Gastrocnemius medialis (tissue), 4 donors: ENCODE data around the gene MIX23. TPM values are rescaled to one million over a fixed set of nuclear protein-coding genes. Genes with fewer than 3 reads are reported as not detected.

Source experiments
- ATAC-seq, 2 donors: fragments of 150-250 bp; one replicate each; pipeline ENCODE4 v1.9.1; 2016
- DNase-seq, 2 donors: peaks; one replicate each; pipeline ENCODE4 v3.0.0-alpha.2; 2019
- H3K27ac ChIP-seq, 4 donors: fragments of 200-600 bp; sonication (generic); 1 replicate in 1 of 4; 2 replicates in 3 of 4; pipeline ENCODE4 v1.5.1; 2016 to 2018; ENCODE audit warnings: mild to moderate bottlenecking in 2 of 4, moderate library complexity in 1 of 4
- H3K27me3 ChIP-seq, 3 donors: fragments of 200-600 bp; sonication (generic) in 2 of 3; 1 replicate in 1 of 3; 2 replicates in 2 of 3; pipeline versions ENCODE4 v1.5.1 to v1.6.0; 2016 to 2019; ENCODE audit warnings: mild to moderate bottlenecking in 1 of 3, moderate library complexity in 1 of 3
- H3K36me3 ChIP-seq, 2 donors: fragments of 200-600 bp; sonication (generic) in 1 of 2; one replicate each; pipeline ENCODE4 v1.5.1; 2017 to 2018
- H3K4me1 ChIP-seq, 2 donors: fragments of 200-600 bp; sonication (generic) in 1 of 2; one replicate each; pipeline ENCODE4 v1.5.1; 2016 to 2017; ENCODE audit warnings: mild to moderate bottlenecking in 2 of 2
- H3K4me3 ChIP-seq, 4 donors: fragments of 200-600 bp; sonication (generic) in 3 of 4; 1 replicate in 1 of 4; 2 replicates in 3 of 4; pipeline ENCODE4 v1.5.1; 2016 to 2019; ENCODE audit warnings: mild to moderate bottlenecking in 2 of 4
- H3K9me3 ChIP-seq, 3 donors: fragments of 200-600 bp; sonication (generic) in 2 of 3; 1 replicate in 1 of 3; 2 replicates in 2 of 3; pipeline ENCODE4 v1.5.1; 2016 to 2019
- POLR2A ChIP-seq, 2 donors: fragments of 450-650 bp; IDR thresholded peaks; one replicate each; pipeline ENCODE4 v1.6.1; 2017; ENCODE audit warnings: antibody characterized with exemption in 2 of 2, mild to moderate bottlenecking in 2 of 2, moderate library complexity in 2 of 2
- in situ Hi-C, 4 donors: fragments of 200-750 bp; cut with MboI; loops; one replicate each; pipeline versions ENCODE4 v1.15.0 to v1.8.0; 2017; ENCODE audit warnings: low sequenced_read_pairs in 4 of 4
- intact Hi-C: fragments of 100-400 bp; cut with DNase I; formaldehyde crosslinking; loops from one replicate; pipeline ENCODE4 v1.15.1; 2023; ENCODE audit warnings: low total_unique reads
- total RNA-seq, 4 donors: library from RNA; depleted of rRNA; stranded (reverse); fragments of >200 nt; gene quantifications; one replicate each; pipeline versions ENCODE4 v1.1.0 to v1.2.3, GENCODE V29; 2016
- TF ChIP-seq, protein P1 (sequence below), 5 experiments: fragments of 450-650 bp in 3 of 5; fragments of 200-600 bp in 2 of 5; sonication (generic) in 2 of 5; IDR thresholded peaks in 4 of 5; conservative IDR thresholded peaks in 1 of 5; 1 replicate in 4 of 5; 2 replicates in 1 of 5; pipeline ENCODE4 v1.5.1; 2016 to 2019; ENCODE audit warnings: antibody characterized with exemption in 5 of 5, mild to moderate bottlenecking in 3 of 5, moderate library complexity in 3 of 5

MIX23 gene
- 10 to 100 TPM; 16.5 to 26.0 (median 23.7) TPM for total RNA-seq

DNA sequence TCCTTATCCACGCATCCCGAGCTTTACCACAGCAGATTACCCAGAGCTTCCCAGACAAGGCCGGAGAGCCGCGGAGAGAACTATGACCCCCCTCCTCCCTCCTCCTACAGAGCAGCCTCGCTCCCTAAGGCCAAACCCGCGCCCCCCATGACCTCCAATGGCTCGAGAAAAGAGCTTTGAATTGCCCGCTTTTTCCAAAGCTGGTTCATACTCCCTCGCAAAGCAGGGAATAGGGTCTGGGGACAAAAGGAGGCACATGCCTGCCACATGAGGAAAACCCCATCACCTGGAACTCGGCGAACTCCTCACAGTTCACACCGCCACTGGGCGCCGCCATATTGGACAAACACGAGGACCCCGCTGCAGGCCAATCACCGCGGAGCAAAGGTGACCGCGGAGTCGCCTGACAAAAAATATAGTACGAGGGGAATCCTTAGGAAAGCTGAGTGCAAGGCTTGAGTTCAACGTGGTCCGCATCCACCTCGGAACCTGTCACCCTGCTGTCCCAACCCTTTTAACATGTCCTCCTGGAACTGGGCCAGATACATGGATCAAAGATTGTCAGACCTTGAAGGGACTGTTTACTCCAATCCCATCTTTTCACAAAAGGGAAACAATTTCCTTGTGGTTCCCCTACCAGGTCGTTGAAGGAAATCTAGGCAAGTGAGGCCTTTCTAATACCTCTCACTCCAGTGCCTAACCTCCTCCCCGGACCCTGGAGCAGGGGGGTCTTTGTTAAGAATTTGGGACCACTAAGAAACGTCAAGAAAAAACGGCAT, at the start of gene MIX23:
MIX23 (minus strand) TSS at position 344 of the 779 bp plus-strand sequence; CDS start at position 337, 7 bp downstream.
- no peaks in the 10 kb centered on the region for H3K9me3 ChIP-seq
- TF ChIP-seq, protein P1, sequence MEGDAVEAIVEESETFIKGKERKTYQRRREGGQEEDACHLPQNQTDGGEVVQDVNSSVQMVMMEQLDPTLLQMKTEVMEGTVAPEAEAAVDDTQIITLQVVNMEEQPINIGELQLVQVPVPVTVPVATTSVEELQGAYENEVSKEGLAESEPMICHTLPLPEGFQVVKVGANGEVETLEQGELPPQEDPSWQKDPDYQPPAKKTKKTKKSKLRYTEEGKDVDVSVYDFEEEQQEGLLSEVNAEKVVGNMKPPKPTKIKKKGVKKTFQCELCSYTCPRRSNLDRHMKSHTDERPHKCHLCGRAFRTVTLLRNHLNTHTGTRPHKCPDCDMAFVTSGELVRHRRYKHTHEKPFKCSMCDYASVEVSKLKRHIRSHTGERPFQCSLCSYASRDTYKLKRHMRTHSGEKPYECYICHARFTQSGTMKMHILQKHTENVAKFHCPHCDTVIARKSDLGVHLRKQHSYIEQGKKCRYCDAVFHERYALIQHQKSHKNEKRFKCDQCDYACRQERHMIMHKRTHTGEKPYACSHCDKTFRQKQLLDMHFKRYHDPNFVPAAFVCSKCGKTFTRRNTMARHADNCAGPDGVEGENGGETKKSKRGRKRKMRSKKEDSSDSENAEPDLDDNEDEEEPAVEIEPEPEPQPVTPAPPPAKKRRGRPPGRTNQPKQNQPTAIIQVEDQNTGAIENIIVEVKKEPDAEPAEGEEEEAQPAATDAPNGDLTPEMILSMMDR (IDR thresholded peaks at IDR 0.05 in 4 of 5, conservative IDR thresholded peaks at IDR 0.05 in 1 of 5), result no peak
- TF ChIP-seq POLR2A (IDR thresholded peaks at IDR 0.05), result peak; percentile 33 to 63
- peak within 1 kb of the TSS; percentile 73 to 96 (median 86) for H3K4me3 ChIP-seq
- in situ Hi-C loops, result loop anchor here in 2 of 4 donors (10.0 to 25.0 kb wide), 3 partner anchors 132 to 846 kb away; partner anchors contain the start of genes KPNA1 (in 2 of the 2), HSPBAP1 (in 1 of the 2), POLQ (in 1 of the 2) and SLC49A4 (in 1 of the 2)
- peaks cover 0 to 4% of the 10 kb centered on the region in 2 donors for H3K36me3 ChIP-seq
- intact Hi-C loops, result loop anchor here (1.0 to 10.0 kb wide), 7 partner anchors 131 to 1202 kb away; partner anchors contain the start of genes EAF2, GOLGB1, HACD2 and IQCB1
- H3K27ac ChIP-seq, result peak within 1 kb of the TSS; percentile 89 to 97 (median 93)
- ATAC-seq (peak; percentile 80), DNase-seq (peak; percentile 82 to 87)
- H3K27me3 ChIP-seq, result no peaks in the 10 kb centered on the region
- peaks cover 24% of the 10 kb centered on the region in 2 donors for H3K4me1 ChIP-seq

DNA sequence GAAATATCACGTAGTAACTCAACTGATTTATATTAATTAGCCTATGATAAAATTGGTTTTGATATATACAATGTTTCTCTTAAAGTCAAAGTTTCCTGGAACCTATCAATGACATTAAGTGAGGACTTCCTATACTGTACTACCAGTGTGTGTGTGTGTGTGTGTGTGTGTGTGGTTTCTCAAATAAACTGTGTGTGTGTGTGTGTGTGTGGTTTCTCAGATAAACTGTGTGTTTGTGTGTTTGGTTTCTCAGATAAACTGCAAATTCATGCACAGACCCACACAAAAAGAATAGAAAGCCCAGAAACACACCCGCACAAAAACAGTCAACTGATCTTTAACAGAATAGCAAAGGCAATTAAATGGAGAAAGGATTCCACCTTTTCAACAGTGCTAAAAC, 47.3 kb upstream of the MIX23 start:
- no peaks in the 10 kb centered on the region for H3K9me3 ChIP-seq
- no peaks in the 10 kb centered on the region for H3K27me3 ChIP-seq
- DNase-seq (no peak), ATAC-seq (no peak)
- no peaks in the 10 kb centered on the region for H3K4me1 ChIP-seq
- H3K4me3 ChIP-seq, result no peak overlapping the region
- TF ChIP-seq, protein P1 (IDR thresholded peaks at IDR 0.05 in 4 of 5, conservative IDR thresholded peaks at IDR 0.05 in 1 of 5), result no peak
- TF ChIP-seq POLR2A (IDR thresholded peaks at IDR 0.05), result no peak
- peaks cover 0 to 66% of the 10 kb centered on the region in 2 donors for H3K36me3 ChIP-seq
- H3K27ac ChIP-seq, result no peak overlapping the region
- intact Hi-C loops (no loop called here), in situ Hi-C loops (no loop called here)

GRCh38 chr3:122427857-122428471, 44.9 kb upstream of the MIX23 start:
- Histone ChIP-seq H3K27me3 (no peaks in the 10 kb centered on the region), H3K4me1 (no peaks in the 10 kb centered on the region), H3K36me3 (peaks cover 0 to 59% of the 10 kb centered on the region in 2 donors), H3K4me3 (no peak overlapping the region), H3K27ac (no peak overlapping the region), H3K9me3 (no peaks in the 10 kb centered on the region)
- DNase-seq, result no peak
- ATAC-seq, result no peak
- in situ Hi-C loops, result no loop called here
- intact Hi-C loops, result no loop called here
- TF ChIP-seq POLR2A (IDR thresholded peaks at IDR 0.05), result no peak
- TF ChIP-seq, protein P1 (IDR thresholded peaks at IDR 0.05 in 4 of 5, conservative IDR thresholded peaks at IDR 0.05 in 1 of 5), result no peak

DNA sequence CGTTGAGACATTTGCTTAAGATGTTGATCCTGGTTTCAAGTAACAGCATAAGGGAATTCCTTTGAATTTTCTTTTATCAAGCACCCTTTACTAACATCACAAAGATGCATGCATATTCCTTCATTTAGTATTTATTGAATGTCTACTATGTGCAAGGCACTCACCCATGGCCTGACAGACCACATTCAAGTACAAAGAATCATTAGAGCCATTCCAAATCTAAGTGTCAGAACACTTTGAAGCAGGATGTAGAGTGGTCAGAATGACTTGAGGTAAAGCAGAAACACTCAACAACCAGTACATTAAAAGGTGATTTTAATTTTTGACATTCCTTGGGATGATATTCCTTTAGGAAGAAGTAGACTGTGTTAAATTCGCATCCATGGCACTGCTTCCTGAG, 38.8 kb upstream of the MIX23 start:
- DNase-seq, result no peak
- no peak for ATAC-seq

More for the DNA sequence above, 38.8 kb upstream of the MIX23 start:
- TF ChIP-seq, protein P1 (IDR thresholded peaks at IDR 0.05 in 4 of 5, conservative IDR thresholded peaks at IDR 0.05 in 1 of 5), result no peak
- TF ChIP-seq POLR2A (IDR thresholded peaks at IDR 0.05), result no peak
- peaks cover 0 to 22% of the 10 kb centered on the region in 2 donors for H3K36me3 ChIP-seq
- H3K27ac ChIP-seq, result no peak overlapping the region
- H3K4me3 ChIP-seq, result no peak overlapping the region
- peaks cover 10 to 12% of the 10 kb centered on the region in 2 donors for H3K4me1 ChIP-seq
- H3K27me3 ChIP-seq, result no peaks in the 10 kb centered on the region
- no peaks in the 10 kb centered on the region for H3K9me3 ChIP-seq
- in situ Hi-C loops (no loop called here), intact Hi-C loops (loop anchor here (5.0 kb wide), 1 partner anchor 45 kb away; no protein-coding TSS in a partner anchor)
